Activated CD8-positive, alpha-beta T cell treated with anti-CD3 and anti-CD28 coated beads, Interleukin-2, amount 10 ng/mL, durations not matched to agents 7 days and 5 days (primary cell): ENCODE data around the gene RFPL1. TPM values are rescaled to one million over a fixed set of nuclear protein-coding genes. Genes with fewer than 3 reads are reported as not detected.

Source experiments
- ATAC-seq: fragments of 150-1000 bp; cut with Tn5 transposase; one replicate; pipeline ENCODE4 v1.10.0; 2021; ENCODE audit warnings: moderate library complexity
- CTCF ChIA-PET: fragments of 350-600 bp; sonication (Branson Sonifier 250); formaldehyde crosslinking; loops from one replicate; lab custom pipeline; 2021; ENCODE audit warnings: antibody characterized with exemption; lab: Charles Lee
- POLR2A ChIA-PET: fragments of 350-600 bp; sonication (Branson Sonifier 250); formaldehyde crosslinking; loops from one replicate; lab custom pipeline; 2021; ENCODE audit warnings: antibody characterized with exemption; lab: Charles Lee
- DNase-seq: peaks from one replicate; pipeline ENCODE4 v3.0.0-alpha.2; 2020
- H3K27ac Mint-ChIP-seq: one replicate; pipeline ENCODE4 v1.8.0; 2021; ENCODE audit warnings: mild to moderate bottlenecking, mixed read lengths
- H3K27me3 Mint-ChIP-seq: one replicate; pipeline ENCODE4 v1.8.0; 2021; ENCODE audit warnings: low read depth, mixed read lengths
- H3K36me3 Mint-ChIP-seq: one replicate; pipeline ENCODE4 v1.8.0; 2021; ENCODE audit warnings: low read depth, mixed read lengths
- H3K4me1 Mint-ChIP-seq: one replicate; pipeline ENCODE4 v1.8.0; 2021; ENCODE audit warnings: low read depth, mixed read lengths
- H3K4me3 Mint-ChIP-seq: one replicate; pipeline ENCODE4 v1.8.0; 2021; ENCODE audit warnings: mild to moderate bottlenecking, mixed read lengths
- H3K9me3 Mint-ChIP-seq: one replicate; pipeline ENCODE4 v1.8.0; 2022; ENCODE audit warnings: mixed read lengths; ENCODE audit not compliant: insufficient read depth
- total RNA-seq, 2 experiments: library from RNA; stranded (reverse); gene quantifications; one replicate each; pipeline ENCODE4 v1.2.3, GENCODE V29; 2021

The RFPL1 gene
- total RNA-seq, 2 experiments from 2014 or later = not detected

DNA sequence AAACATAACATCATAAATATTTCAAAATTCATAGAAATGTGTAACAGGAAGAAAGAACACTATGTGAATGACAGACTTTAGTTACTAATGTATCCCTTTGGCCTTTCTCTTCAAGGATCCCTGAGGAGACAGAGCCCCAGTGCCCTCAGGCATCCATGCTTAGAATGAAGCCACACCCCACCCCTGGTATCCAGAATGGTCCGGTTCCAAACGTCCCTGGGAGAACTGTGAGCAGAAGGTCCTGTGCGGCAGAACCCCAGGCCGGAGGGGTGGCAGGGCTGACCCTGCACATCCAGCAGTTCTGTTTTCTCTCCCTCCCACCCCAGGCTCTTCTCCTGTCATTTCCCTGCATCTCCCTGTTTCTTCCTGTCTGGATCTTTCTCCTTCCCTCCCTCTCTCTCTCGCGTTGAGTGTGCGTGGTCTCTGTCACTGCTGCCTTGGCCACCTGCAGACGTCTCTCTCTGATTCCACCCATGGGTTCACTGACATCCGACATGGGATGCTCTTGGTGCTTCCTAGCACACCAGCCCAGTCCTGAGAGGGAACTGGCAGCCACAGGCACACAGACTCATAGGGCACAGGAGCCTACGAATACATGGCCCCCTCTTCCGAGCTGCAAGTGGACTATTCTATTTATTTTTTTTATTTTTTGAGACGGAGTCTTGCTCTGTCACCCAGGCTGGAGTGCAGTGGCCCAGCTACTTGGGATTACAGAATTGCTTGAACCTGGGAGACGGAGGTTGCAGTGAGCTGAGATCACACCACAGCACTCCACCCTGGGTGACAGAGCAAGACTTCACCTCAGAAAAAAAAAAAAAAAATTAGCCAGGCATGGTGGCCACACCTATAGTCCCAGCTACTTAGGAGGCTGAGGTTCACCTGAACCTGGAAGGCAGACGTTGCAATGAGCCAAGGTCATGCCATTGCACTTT lies 5.7 kb downstream of the RFPL1 start:
- Mint-ChIP-seq H3K4me3 (no peak overlapping the region), H3K9me3 (no peaks in the 10 kb centered on the region), H3K4me1 (no peaks in the 10 kb centered on the region), H3K27ac (no peak overlapping the region), H3K27me3 (peaks cover 5% of the 10 kb centered on the region), H3K36me3 (no peaks in the 10 kb centered on the region)
- ChIA-PET CTCF (no interaction called here), POLR2A (no interaction called here)
- ATAC-seq (no peak), DNase-seq (no peak)

DNA sequence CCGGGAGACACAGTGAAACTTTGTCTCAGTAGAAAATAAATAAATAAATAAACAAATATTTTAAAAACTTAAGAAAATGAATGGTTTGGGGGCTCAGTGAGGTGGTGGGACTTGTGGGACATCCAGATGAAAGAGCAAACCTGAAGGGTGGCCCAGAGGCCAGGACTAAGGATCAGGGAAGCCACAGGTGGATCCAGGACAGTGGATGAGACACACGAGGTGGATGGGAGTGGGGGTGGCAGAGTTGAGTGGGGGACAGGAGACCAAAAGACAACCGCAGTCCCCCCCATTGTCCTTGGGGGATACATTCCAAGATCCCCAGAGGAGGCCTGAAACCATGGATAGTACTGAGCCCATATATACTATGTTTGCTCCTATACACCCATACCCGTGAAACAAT lies 7.1 kb downstream of the RFPL1 start:
- ChIA-PET CTCF (no interaction called here), POLR2A (no interaction called here)
- H3K36me3 Mint-ChIP-seq = no peaks in the 10 kb centered on the region
- DNase-seq (no peak), ATAC-seq (no peak)
- H3K4me1 Mint-ChIP-seq = no peaks in the 10 kb centered on the region
- no peaks in the 10 kb centered on the region for H3K9me3 Mint-ChIP-seq
- peaks cover 5% of the 10 kb centered on the region for H3K27me3 Mint-ChIP-seq
- no peak overlapping the region for H3K27ac Mint-ChIP-seq
- no peak overlapping the region for H3K4me3 Mint-ChIP-seq

GRCh38 chr22:29447906-29448305 lies 9.5 kb downstream of the RFPL1 start:
- ATAC-seq = no peak
- no peak for DNase-seq
- Mint-ChIP-seq H3K4me1 (no peaks in the 10 kb centered on the region), H3K4me3 (no peak overlapping the region), H3K27ac (no peak overlapping the region), H3K9me3 (no peaks in the 10 kb centered on the region), H3K36me3 (no peaks in the 10 kb centered on the region), H3K27me3 (peaks cover 4% of the 10 kb centered on the region)
- POLR2A ChIA-PET = no interaction called here
- CTCF ChIA-PET = interaction anchor here (1.1 to 1.3 kb wide), 2 partner anchors 8 to 76 kb away, joined by 3 read pairs; no protein-coding TSS in a partner anchor

DNA sequence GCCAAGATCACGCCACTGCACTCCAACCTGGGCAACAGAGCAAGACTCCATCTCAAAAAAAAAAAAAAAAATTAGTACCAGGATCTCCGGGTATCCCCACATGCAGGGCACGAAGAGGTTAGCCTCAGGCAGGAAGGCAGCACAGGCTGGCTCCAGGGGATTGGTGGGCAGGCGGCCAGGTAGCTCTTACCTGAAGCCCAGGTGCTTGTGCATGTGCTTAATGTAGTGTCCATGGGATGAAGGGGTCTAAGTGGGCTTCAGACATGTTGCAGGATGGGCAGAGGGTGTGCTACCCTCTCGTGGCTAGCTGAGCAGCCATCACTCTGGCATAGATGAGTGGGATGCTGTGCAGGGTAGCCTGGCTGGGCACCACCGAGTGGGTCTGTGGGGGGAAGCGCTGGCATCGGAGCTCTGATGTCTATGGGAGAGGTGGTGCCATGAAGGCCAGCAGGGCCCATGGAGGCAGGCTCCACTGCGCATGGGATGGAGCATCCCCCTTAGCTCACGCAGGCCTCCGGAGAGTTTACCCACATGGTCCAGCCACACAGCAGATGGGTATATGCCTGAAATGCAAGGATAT lies 11.0 kb downstream of the RFPL1 start:
- no peak overlapping the region for H3K4me3 Mint-ChIP-seq
- ChIA-PET POLR2A (no interaction called here), CTCF (no interaction called here)
- H3K4me1 Mint-ChIP-seq = no peaks in the 10 kb centered on the region
- ATAC-seq (no peak), DNase-seq (no peak)
- no peaks in the 10 kb centered on the region for H3K36me3 Mint-ChIP-seq
- H3K27me3 Mint-ChIP-seq = no peaks in the 10 kb centered on the region
- H3K9me3 Mint-ChIP-seq = no peaks in the 10 kb centered on the region
- no peak overlapping the region for H3K27ac Mint-ChIP-seq

DNA sequence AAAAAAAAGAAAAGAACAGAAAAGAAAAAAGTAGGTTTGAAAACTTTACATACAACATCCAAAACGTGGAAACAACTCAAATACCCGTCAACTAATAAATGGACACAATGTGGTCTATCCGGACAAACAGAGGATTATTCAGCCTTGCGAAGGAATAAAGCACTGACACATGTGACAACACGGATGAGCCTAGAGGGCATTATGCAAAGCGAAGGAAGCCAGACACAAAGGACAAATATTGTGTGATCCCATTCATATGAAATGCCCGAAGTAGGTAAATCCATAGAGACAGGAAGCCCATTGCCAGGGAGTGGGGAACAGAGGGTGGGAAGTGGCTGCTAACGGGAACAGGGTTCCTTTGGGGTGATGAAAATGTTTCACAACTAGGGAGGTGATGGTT lies 11.8 kb downstream of the RFPL1 start:
- Mint-ChIP-seq H3K9me3 (no peaks in the 10 kb centered on the region), H3K36me3 (no peaks in the 10 kb centered on the region), H3K4me1 (no peaks in the 10 kb centered on the region), H3K4me3 (no peak overlapping the region), H3K27me3 (no peaks in the 10 kb centered on the region), H3K27ac (no peak overlapping the region)
- ATAC-seq (no peak), DNase-seq (no peak)
- CTCF ChIA-PET = no interaction called here
- POLR2A ChIA-PET = no interaction called here

DNA sequence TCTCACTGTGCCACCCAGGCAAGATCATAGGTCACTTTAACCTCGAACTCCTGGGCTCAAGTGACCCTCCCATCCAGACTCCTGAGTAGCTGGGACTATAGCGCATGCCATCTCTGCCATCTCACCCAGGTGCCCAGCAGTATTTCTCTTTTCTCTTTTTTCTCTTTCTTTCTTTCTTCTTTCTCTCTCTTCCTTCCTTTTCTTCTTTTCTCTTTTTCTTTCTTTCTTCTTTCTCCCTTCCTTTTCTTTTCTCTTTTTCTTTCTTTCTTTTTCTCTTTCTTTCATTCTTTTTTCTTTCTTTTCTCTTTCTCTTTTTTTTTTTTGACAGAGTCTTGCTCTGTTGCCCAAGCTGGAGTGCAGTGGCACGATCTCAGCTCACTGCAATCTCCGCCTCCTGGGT lies 13.5 kb downstream of the RFPL1 start:
- Mint-ChIP-seq H3K27ac (no peak overlapping the region), H3K36me3 (no peaks in the 10 kb centered on the region), H3K27me3 (no peaks in the 10 kb centered on the region), H3K4me1 (no peaks in the 10 kb centered on the region), H3K9me3 (no peaks in the 10 kb centered on the region), H3K4me3 (no peak overlapping the region)
- no peak for DNase-seq
- ChIA-PET CTCF (no interaction called here), POLR2A (no interaction called here)
- ATAC-seq = no peak

DNA sequence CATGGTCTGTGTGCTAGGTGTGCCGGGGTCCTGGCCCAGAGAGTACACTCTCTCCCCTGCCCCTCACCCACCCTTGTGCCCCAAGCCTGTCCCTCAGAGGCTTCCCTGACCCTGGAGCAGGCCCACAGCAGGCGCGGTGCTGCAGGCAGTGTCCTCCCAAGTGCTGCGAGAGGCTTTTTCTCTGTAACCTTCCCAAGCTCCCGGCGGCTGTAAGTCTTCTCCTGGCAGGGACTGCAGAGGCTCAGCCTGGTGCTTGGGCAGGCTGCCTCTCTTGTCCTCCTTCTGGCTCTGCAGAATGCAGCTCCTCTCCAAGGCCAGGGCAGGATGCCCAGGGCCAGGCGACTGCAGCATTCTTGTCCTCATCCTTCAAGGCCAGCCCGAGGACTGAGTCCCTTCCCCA lies 15.9 kb downstream of the RFPL1 start:
- ChIA-PET CTCF (interaction anchor here (1.2 kb wide), 1 partner anchor 17 kb away, joined by 4 read pairs; no protein-coding TSS in a partner anchor), POLR2A (no interaction called here)
- Mint-ChIP-seq H3K4me3 (no peak overlapping the region), H3K36me3 (no peaks in the 10 kb centered on the region), H3K27me3 (no peaks in the 10 kb centered on the region), H3K9me3 (no peaks in the 10 kb centered on the region), H3K27ac (no peak overlapping the region), H3K4me1 (no peaks in the 10 kb centered on the region)
- no peak for DNase-seq
- ATAC-seq = no peak

DNA sequence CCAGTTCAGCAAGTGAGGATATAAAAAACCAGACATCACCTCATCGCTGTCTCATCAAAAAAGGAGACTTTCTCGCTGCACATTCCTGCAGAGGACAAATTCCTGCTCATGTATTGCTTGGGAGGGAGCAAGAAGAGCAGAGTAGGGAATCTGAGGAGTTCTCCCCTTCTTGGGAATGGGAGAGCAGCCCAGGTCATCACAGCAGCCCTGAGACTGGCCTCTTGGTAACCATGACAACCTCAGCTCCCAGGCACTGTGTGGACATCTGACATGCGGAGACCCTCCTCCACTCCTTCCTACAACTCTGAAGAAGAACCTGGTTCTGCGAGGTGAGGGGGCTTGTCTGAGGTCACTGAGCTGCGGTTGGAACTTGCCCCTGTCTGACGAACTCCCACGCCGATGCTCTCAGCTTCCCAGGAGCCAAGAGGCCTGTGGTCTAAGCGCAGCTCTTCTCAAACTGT lies 17.9 kb downstream of the RFPL1 start:
- Mint-ChIP-seq H3K4me3 (no peak overlapping the region), H3K27ac (no peak overlapping the region), H3K27me3 (no peaks in the 10 kb centered on the region), H3K9me3 (no peaks in the 10 kb centered on the region), H3K4me1 (no peaks in the 10 kb centered on the region), H3K36me3 (no peaks in the 10 kb centered on the region)
- CTCF ChIA-PET = interaction anchor here (0.9 kb wide), 1 partner anchor 8 kb away, joined by 3 read pairs; no protein-coding TSS in a partner anchor
- no peak for ATAC-seq
- no peak for DNase-seq
- POLR2A ChIA-PET = interaction anchor here (0.6 kb wide), 1 partner anchor 220 kb away, joined by 3 read pairs; no protein-coding TSS in a partner anchor

GRCh38 chr22:29457730-29458129 lies 19.3 kb downstream of the RFPL1 start:
- Mint-ChIP-seq H3K4me3 (no peak overlapping the region), H3K36me3 (no peaks in the 10 kb centered on the region), H3K9me3 (no peaks in the 10 kb centered on the region), H3K27ac (no peak overlapping the region), H3K4me1 (no peaks in the 10 kb centered on the region), H3K27me3 (no peaks in the 10 kb centered on the region)
- CTCF ChIA-PET = interaction anchor here (1.0 kb wide), 2 partner anchors 13 to 96 kb away, joined by 3 to 4 read pairs; partner anchors contain the start of gene THOC5
- POLR2A ChIA-PET = interaction anchor here (0.6 kb wide), 1 partner anchor 14 kb away, joined by 3 read pairs; no protein-coding TSS in a partner anchor
- ATAC-seq = peak; percentile 30
- peak; percentile 28 for DNase-seq

- H3K27me3 Mint-ChIP-seq = no peaks in the 10 kb centered on the region
- POLR2A ChIA-PET = no interaction called here
- H3K4me3 Mint-ChIP-seq = no peak overlapping the region
Observed at GRCh38 chr22:29458551-29458950, 20.2 kb downstream of the RFPL1 start.

GRCh38 chr22:29459773-29460172 lies 21.4 kb downstream of the RFPL1 start:
- Mint-ChIP-seq H3K36me3 (no peaks in the 10 kb centered on the region), H3K27ac (no peak overlapping the region), H3K4me1 (no peaks in the 10 kb centered on the region), H3K27me3 (no peaks in the 10 kb centered on the region), H3K4me3 (no peak overlapping the region), H3K9me3 (no peaks in the 10 kb centered on the region)
- CTCF ChIA-PET = no interaction called here
- ATAC-seq (no peak), DNase-seq (no peak)
- POLR2A ChIA-PET = interaction anchor here (0.6 kb wide), 1 partner anchor 17 kb away, joined by 3 read pairs; no protein-coding TSS in a partner anchor

More at GRCh38 chr22:29458551-29458950, 20.2 kb downstream of the RFPL1 start:
- DNase-seq = no peak
- CTCF ChIA-PET = no interaction called here
- Mint-ChIP-seq H3K4me1 (no peaks in the 10 kb centered on the region), H3K9me3 (no peaks in the 10 kb centered on the region), H3K27ac (no peak overlapping the region), H3K36me3 (no peaks in the 10 kb centered on the region)
- ATAC-seq = no peak

GRCh38 chr22:29461263-29461662 lies 22.9 kb downstream of the RFPL1 start:
- ChIA-PET POLR2A (no interaction called here), CTCF (no interaction called here)
- Mint-ChIP-seq H3K4me1 (no peaks in the 10 kb centered on the region), H3K27ac (no peak overlapping the region), H3K9me3 (no peaks in the 10 kb centered on the region), H3K27me3 (no peaks in the 10 kb centered on the region), H3K36me3 (no peaks in the 10 kb centered on the region), H3K4me3 (no peak overlapping the region)
- no peak for DNase-seq
- no peak for ATAC-seq
